DMS53 treated with DMSO at 0.1 percent for 48 hours (cell line): ENCODE measurements around the gene GMDS.

Experiments used
- DNase-seq: peaks from one replicate; lab custom pipeline; 2025; ENCODE audit not compliant: unreplicated experiment; lab: John Stamatoyannopoulos, UW

Gene GMDS

GRCh38 chr6:2140438-2141128 is 104.8 kb downstream of the GMDS start:
- no peak for DNase-seq

- DNase-seq: no peak
Observed at GRCh38 chr6:2135401-2135800, 110.0 kb downstream of the GMDS start.

GRCh38 chr6:2134554-2134953 is 110.9 kb downstream of the GMDS start:
- DNase-seq: no peak

GRCh38 chr6:2133716-2134310 is 111.6 kb downstream of the GMDS start:
- no peak for DNase-seq

- DNase-seq: no peak
Observed at GRCh38 chr6:2132916-2133315, 112.5 kb downstream of the GMDS start.

- no peak for DNase-seq
Observed at GRCh38 chr6:2132416-2132815, 113.0 kb downstream of the GMDS start.

GRCh38 chr6:2129182-2129621 is 116.2 kb downstream of the GMDS start:
- DNase-seq: no peak

GRCh38 chr6:2127484-2127911 is 117.9 kb downstream of the GMDS start:
- no peak for DNase-seq

- DNase-seq: no peak
Observed at GRCh38 chr6:2126351-2126750, 119.1 kb downstream of the GMDS start.

- no peak for DNase-seq
Observed at GRCh38 chr6:2125158-2125557, 120.2 kb downstream of the GMDS start.

- no peak for DNase-seq
Observed at GRCh38 chr6:2124260-2124709, 121.1 kb downstream of the GMDS start.

- DNase-seq: no peak
Observed at GRCh38 chr6:2120912-2121311, 124.5 kb downstream of the GMDS start.

- DNase-seq: no peak
Observed at GRCh38 chr6:2119275-2119674, 126.1 kb downstream of the GMDS start.

- no peak for DNase-seq
Observed at GRCh38 chr6:2118136-2118535, 127.3 kb downstream of the GMDS start.

- DNase-seq: no peak
Observed at GRCh38 chr6:2117447-2117846, 128.0 kb downstream of the GMDS start.

GRCh38 chr6:2116496-2116895 is 128.9 kb downstream of the GMDS start:
- DNase-seq: no peak

- no peak for DNase-seq
Observed at GRCh38 chr6:2114100-2114499, 131.3 kb downstream of the GMDS start.

GRCh38 chr6:2111162-2111677 is 134.2 kb downstream of the GMDS start:
- DNase-seq: no peak

- no peak for DNase-seq
Observed at GRCh38 chr6:2110504-2110903, 134.9 kb downstream of the GMDS start.

GRCh38 chr6:2109796-2110195 is 135.6 kb downstream of the GMDS start:
- DNase-seq: no peak

GRCh38 chr6:2108700-2109306 is 136.6 kb downstream of the GMDS start:
- peak; percentile 82 for DNase-seq

GRCh38 chr6:2104524-2104880 is 140.9 kb downstream of the GMDS start:
- no peak for DNase-seq
